Brain microvascular endothelial cell (primary cell): ENCODE measurements around the gene GTSF1L.

Experiments
- DNase-seq: peaks from one replicate; pipeline ENCODE4 v3.0.0-alpha.2; 2020
- H3K27ac ChIP-seq: fragments of 250-450 bp; sonication (Bioruptor Pico); 2 replicates; pipeline ENCODE4 v1.5.1; 2020; ENCODE audit warnings: mild to moderate bottlenecking, moderate library complexity
- H3K27me3 ChIP-seq: fragments of 250-450 bp; sonication (Bioruptor Pico); replicated peaks from 2 replicates; pipeline ENCODE4 v1.5.1; 2020; ENCODE audit warnings: mild to moderate bottlenecking
- H3K36me3 ChIP-seq: fragments of 250-450 bp; sonication (Bioruptor Pico); replicated peaks from 2 replicates; pipeline ENCODE4 v1.5.1; 2020; ENCODE audit warnings: mild to moderate bottlenecking
- H3K4me3 ChIP-seq: 2 replicates; pipeline ENCODE4 v1.5.1; 2011; ENCODE audit warnings: low read depth, mild to moderate bottlenecking, control low read depth, low read length, moderate library complexity
- in situ Hi-C: cut with HindIII; loops from 2 replicates; pipeline ENCODE4 v1.10.0; 2017; ENCODE audit warnings: low sequenced_read_pairs, low pct_ligation_motif_present
- TF ChIP-seq, protein P1 (sequence below): IDR thresholded peaks from 2 replicates; pipeline ENCODE4 v1.5.1; 2011; ENCODE audit warnings: low read depth, mild to moderate bottlenecking, moderate library complexity, low read length, control low read depth, inconsistent platforms; ENCODE audit errors: missing control alignments

Gene GTSF1L

DNA sequence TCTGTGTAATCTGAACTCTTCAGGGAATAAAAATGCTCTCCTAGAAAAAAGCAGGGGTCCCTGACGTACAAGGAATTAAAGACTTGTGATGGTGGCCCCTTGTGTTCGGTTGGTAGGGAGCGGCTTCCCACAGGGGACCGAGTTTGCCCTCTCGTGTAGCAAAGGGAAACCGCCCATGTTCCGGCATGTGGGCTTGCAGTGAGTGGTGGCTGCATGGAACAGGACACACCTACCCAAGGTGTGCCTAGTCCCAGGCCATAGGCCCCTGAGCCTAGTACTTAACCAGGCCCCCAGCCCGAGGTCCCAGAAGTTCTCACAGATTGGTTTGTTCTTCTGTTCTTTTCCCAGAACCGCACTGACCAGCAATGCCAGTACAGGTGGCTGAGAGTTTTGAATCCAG is 44.4 kb downstream of the GTSF1L start:
- H3K27me3 ChIP-seq: no peaks in the 10 kb centered on the region
- H3K4me3 ChIP-seq: no peak overlapping the region
- DNase-seq: no peak
- TF ChIP-seq, protein P1, sequence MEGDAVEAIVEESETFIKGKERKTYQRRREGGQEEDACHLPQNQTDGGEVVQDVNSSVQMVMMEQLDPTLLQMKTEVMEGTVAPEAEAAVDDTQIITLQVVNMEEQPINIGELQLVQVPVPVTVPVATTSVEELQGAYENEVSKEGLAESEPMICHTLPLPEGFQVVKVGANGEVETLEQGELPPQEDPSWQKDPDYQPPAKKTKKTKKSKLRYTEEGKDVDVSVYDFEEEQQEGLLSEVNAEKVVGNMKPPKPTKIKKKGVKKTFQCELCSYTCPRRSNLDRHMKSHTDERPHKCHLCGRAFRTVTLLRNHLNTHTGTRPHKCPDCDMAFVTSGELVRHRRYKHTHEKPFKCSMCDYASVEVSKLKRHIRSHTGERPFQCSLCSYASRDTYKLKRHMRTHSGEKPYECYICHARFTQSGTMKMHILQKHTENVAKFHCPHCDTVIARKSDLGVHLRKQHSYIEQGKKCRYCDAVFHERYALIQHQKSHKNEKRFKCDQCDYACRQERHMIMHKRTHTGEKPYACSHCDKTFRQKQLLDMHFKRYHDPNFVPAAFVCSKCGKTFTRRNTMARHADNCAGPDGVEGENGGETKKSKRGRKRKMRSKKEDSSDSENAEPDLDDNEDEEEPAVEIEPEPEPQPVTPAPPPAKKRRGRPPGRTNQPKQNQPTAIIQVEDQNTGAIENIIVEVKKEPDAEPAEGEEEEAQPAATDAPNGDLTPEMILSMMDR: no peak
- H3K27ac ChIP-seq: no peak overlapping the region
- in situ Hi-C loops: no loop called here
- no peaks in the 10 kb centered on the region for H3K36me3 ChIP-seq

DNA sequence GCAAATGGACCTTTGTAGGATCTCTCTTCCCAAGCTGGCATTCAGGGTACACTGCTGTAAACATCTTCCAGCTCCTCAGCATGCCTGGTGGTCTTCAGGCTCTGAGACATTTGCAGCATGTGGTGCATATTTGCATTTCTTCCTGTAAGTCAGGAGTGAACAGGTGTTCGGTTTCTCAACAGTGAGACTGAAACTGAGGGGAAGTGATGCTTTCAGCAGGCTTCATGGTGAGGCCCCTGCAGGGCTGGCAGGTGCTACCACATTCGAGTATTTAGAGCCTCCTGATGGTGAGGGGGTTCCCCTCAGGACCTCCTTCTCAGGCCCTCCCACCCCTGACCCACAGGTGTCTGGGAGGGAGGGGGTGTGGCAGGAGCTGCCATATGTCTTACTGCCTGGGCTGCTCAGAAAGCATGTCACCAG is 44.8 kb downstream of the GTSF1L start:
- H3K27ac ChIP-seq: no peak overlapping the region
- no peak for DNase-seq
- H3K4me3 ChIP-seq: no peak overlapping the region
- H3K36me3 ChIP-seq: no peaks in the 10 kb centered on the region
- H3K27me3 ChIP-seq: no peaks in the 10 kb centered on the region
- TF ChIP-seq, protein P1: no peak
- in situ Hi-C loops: no loop called here

DNA sequence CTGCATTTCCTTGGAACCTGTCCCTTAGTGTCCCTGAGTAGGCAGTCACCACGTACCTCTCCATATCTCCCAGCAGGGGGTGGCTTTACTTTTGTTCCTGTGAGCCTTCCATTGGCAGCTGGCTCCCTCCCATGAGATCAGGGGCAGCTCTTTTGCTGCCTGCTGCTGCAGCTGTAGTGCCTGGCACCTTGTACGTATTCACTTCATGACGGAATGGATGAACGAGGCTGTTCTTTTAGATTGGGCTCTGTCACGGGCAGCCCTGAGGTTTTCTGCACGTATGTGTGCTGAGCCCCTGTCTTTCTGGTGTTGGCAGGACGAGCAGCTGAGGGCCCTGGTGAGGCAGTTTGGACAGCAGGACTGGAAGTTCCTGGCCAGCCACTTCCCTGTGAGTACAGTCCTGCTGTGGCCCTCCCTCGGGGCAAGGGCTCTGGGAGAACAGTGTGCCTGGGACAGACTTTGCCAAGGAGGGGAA is 45.3 kb downstream of the GTSF1L start:
- H3K27me3 ChIP-seq: no peaks in the 10 kb centered on the region
- TF ChIP-seq, protein P1: no peak
- no peak for DNase-seq
- in situ Hi-C loops: no loop called here
- no peak overlapping the region for H3K4me3 ChIP-seq
- no peak overlapping the region for H3K27ac ChIP-seq
- H3K36me3 ChIP-seq: no peaks in the 10 kb centered on the region

DNA sequence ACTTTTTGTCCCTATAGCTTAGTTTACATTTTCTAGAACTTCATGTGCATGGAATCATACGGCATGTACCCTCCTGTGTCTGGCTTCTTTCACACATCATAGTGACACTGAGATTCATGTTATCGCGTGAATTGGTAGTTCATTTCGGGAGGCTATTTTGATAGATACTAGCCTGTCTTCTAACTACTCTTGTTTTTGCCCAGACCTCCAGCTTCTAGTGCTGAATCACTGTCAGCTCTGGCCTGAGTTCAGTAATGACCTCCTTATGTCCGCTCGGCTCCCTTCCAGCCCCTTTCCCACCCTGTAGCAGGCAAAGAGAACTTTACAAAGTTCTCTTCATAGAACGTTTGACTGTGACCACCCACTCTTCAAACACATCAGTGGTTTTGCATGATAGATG is 45.8 kb downstream of the GTSF1L start:
- TF ChIP-seq, protein P1: no peak
- no peak overlapping the region for H3K4me3 ChIP-seq
- H3K36me3 ChIP-seq: no peaks in the 10 kb centered on the region
- in situ Hi-C loops: no loop called here
- no peak overlapping the region for H3K27ac ChIP-seq
- no peak for DNase-seq
- H3K27me3 ChIP-seq: no peaks in the 10 kb centered on the region

DNA sequence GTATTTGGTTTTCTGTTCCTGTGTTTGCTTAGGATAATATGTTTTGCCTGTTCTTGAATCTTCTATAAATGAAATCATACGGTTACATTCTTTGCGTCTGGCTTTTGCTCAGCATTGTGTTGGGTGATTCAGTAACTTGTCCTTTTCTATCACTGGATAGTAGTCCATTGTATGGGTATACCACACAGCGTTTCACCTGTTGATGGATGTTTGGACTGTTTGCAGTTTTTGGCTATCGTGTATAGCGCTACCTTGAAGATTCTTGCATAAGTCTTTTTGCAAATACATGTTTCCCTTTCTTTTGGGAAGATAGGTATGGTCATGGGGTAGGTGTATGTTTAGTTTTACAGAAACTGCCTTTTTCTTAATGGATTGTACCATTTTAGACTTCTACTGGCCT is 50.4 kb downstream of the GTSF1L start:
- TF ChIP-seq, protein P1: no peak
- no peak for DNase-seq
- in situ Hi-C loops: no loop called here
- H3K36me3 ChIP-seq: no peaks in the 10 kb centered on the region
- H3K4me3 ChIP-seq: no peak overlapping the region
- no peaks in the 10 kb centered on the region for H3K27me3 ChIP-seq
- H3K27ac ChIP-seq: no peak overlapping the region
